ENCODE measurements around the gene NAXD. TPM values are rescaled to one million over a fixed set of nuclear protein-coding genes. Genes with fewer than 3 reads are reported as not detected.

The NAXD gene
- total and polyA plus RNA-seq, 2 experiments from 2014 or later: 16.9 to 18.5 TPM

DNA sequence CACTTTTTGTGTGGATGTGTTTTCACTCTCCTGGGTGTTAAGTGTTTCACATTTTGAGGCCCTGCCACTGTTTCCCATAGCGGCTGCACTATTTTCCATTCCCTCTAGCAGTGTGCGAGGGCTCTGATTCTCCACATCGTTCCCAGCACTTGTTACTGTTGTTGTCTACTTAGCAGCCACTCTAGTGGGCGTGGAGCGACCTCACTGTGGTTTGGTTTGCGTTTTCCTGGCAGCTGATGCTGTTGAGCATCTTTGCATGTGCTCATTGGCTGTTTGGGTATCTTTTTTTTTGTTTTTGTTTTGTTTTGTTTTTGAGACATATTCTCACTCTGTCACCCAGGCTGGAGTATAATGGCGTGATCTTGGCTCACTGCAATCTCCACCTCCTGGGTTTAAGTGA, 14.4 kb downstream of the NAXD start:
- Histone ChIP-seq H3K4me3 (no peak overlapping the region), H3K27ac (ENCODE audit: low read depth) (no peak overlapping the region), H3K9me2 (ENCODE audit: insufficient read depth) (no peaks in the 10 kb centered on the region), H3K4me1 (ENCODE audit: insufficient read depth) (no peaks in the 10 kb centered on the region), H4K20me1 (replicated peaks; ENCODE audit: insufficient read depth) (peaks cover 19% of the 10 kb centered on the region), H3K36me3 (ENCODE audit: insufficient read depth) (no peaks in the 10 kb centered on the region), H3K4me2 (no peak overlapping the region), H2AFZ (no peak overlapping the region), H3K27me3 (ENCODE audit: insufficient read depth) (no peaks in the 10 kb centered on the region), H3K79me2 (replicated peaks; ENCODE audit: insufficient read depth) (peaks cover 81% of the 10 kb centered on the region), H3F3A (replicated peaks; ENCODE audit: low read depth) (no peaks in the 10 kb centered on the region)
- Mint-ChIP-seq H3K36me3 (ENCODE audit: low read depth) (peaks cover 55% of the 10 kb centered on the region), H3K27me3 (ENCODE audit: insufficient read depth, low read depth, poor library complexity) (peaks cover 3% of the 10 kb centered on the region), H3K4me1 (peaks cover 9% of the 10 kb centered on the region; the same call in 2 of the 3 replicates), H3K27ac (no peak overlapping the region), H3K4me3 (no peak overlapping the region), H3K9me3 (peaks cover 4% of the 10 kb centered on the region; the same call in 1 of the 3 replicates)
- TF ChIP-seq, protein P1, sequence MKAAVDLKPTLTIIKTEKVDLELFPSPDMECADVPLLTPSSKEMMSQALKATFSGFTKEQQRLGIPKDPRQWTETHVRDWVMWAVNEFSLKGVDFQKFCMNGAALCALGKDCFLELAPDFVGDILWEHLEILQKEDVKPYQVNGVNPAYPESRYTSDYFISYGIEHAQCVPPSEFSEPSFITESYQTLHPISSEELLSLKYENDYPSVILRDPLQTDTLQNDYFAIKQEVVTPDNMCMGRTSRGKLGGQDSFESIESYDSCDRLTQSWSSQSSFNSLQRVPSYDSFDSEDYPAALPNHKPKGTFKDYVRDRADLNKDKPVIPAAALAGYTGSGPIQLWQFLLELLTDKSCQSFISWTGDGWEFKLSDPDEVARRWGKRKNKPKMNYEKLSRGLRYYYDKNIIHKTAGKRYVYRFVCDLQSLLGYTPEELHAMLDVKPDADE (IDR thresholded peaks at IDR 0.05): no peak
- TF ChIP-seq REST (IDR thresholded peaks at IDR 0.05; ENCODE audit: unreplicated experiment): no peak
- no peak for TF ChIP-seq ZNF331 (CRISPR knock-in tag; IDR thresholded peaks at IDR 0.05; ENCODE audit: low read depth)
- no peak for TF ChIP-seq CREB1 (CRISPR knock-in tag; IDR thresholded peaks at IDR 0.05; ENCODE audit: low read depth)
- TF ChIP-seq NANOG (IDR thresholded peaks at IDR 0.05; ENCODE audit: borderline replicate concordance): no peak
- no peak for TF ChIP-seq EZH2phosphoT487 (IDR thresholded peaks at IDR 0.05; ENCODE audit: unreplicated experiment)
- no peak for TF ChIP-seq ZNF462 (CRISPR knock-in tag; IDR thresholded peaks at IDR 0.05)
- no peak for TF ChIP-seq JUNB (IDR thresholded peaks at IDR 0.05; ENCODE audit: unreplicated experiment)
- TF ChIP-seq STAT1 (IDR thresholded peaks at IDR 0.05; ENCODE audit: unreplicated experiment): no peak
- TF ChIP-seq ZNF114 (CRISPR knock-in tag; IDR thresholded peaks at IDR 0.05): no peak
- no peak for TF ChIP-seq EZH2 (IDR thresholded peaks at IDR 0.05; ENCODE audit: low read depth, unreplicated experiment)
- no peak for TF ChIP-seq POLR2AphosphoS5 (IDR thresholded peaks at IDR 0.05; ENCODE audit: low read depth)
- TF ChIP-seq, protein P2, sequence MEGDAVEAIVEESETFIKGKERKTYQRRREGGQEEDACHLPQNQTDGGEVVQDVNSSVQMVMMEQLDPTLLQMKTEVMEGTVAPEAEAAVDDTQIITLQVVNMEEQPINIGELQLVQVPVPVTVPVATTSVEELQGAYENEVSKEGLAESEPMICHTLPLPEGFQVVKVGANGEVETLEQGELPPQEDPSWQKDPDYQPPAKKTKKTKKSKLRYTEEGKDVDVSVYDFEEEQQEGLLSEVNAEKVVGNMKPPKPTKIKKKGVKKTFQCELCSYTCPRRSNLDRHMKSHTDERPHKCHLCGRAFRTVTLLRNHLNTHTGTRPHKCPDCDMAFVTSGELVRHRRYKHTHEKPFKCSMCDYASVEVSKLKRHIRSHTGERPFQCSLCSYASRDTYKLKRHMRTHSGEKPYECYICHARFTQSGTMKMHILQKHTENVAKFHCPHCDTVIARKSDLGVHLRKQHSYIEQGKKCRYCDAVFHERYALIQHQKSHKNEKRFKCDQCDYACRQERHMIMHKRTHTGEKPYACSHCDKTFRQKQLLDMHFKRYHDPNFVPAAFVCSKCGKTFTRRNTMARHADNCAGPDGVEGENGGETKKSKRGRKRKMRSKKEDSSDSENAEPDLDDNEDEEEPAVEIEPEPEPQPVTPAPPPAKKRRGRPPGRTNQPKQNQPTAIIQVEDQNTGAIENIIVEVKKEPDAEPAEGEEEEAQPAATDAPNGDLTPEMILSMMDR (conservative IDR thresholded peaks at IDR 0.05; ENCODE audit: low read depth in 2 of 2): no peak
- DNase-seq (ENCODE audit: low spot score): no peak
- no peak for ATAC-seq

Measured in GM23338 (cell line).